Eye (tissue), 1 donor: Measurements from ENCODE around the gene NDUFA6.
"Not testable (repeated sequence)": the region's sequence is repeated elsewhere in the genome, so short reads cannot be mapped to it uniquely, and the experiment has no call there.

Experiments used
- DNase-seq: peaks from one replicate; pipeline ENCODE4 v3.0.0-alpha.2; 2015

Gene NDUFA6

GRCh38 chr22:42090596-42091454 lies at the start of gene NDUFA6:
Gene NDUFA6 (minus strand): TSS chr22:42090772. CDS start chr22:42090744, 28 bp downstream.
- peak; percentile 100 for DNase-seq

- not testable (repeated sequence) for DNase-seq
Observed at GRCh38 chr22:42140153-42140552, 49.6 kb upstream of the NDUFA6 start.

- not testable (repeated sequence) for DNase-seq
Observed at GRCh38 chr22:42139508-42139907, 48.9 kb upstream of the NDUFA6 start.

GRCh38 chr22:42138972-42139371 lies 48.4 kb upstream of the NDUFA6 start:
- no peak for DNase-seq

- no peak for DNase-seq
Observed at GRCh38 chr22:42138122-42138770, 47.7 kb upstream of the NDUFA6 start.

GRCh38 chr22:42135688-42136087 lies 45.1 kb upstream of the NDUFA6 start:
- not testable (repeated sequence) for DNase-seq

GRCh38 chr22:42134100-42135020 lies 43.8 kb upstream of the NDUFA6 start:
- DNase-seq, result no peak

- no peak for DNase-seq
Observed at GRCh38 chr22:42132457-42132856, 41.9 kb upstream of the NDUFA6 start.

GRCh38 chr22:42131562-42131961 lies 41.0 kb upstream of the NDUFA6 start:
- no peak for DNase-seq

GRCh38 chr22:42130639-42131431 lies 40.3 kb upstream of the NDUFA6 start, which contains the start of gene CYP2D6:
Gene CYP2D6 (minus strand): TSS chr22:42130810. CDS start chr22:42130791, 19 bp downstream.
- not testable (repeated sequence) for DNase-seq

- DNase-seq, result not testable (repeated sequence)
Observed at GRCh38 chr22:42130182-42130581, 39.6 kb upstream of the NDUFA6 start.

GRCh38 chr22:42128776-42129694 lies 38.5 kb upstream of the NDUFA6 start:
- not testable (repeated sequence) for DNase-seq

- DNase-seq, result not testable (repeated sequence)
Observed at GRCh38 chr22:42128007-42128406, 37.4 kb upstream of the NDUFA6 start.

- DNase-seq, result no peak
Observed at GRCh38 chr22:42127606-42128005, 37.0 kb upstream of the NDUFA6 start.

GRCh38 chr22:42123529-42123928 lies 33.0 kb upstream of the NDUFA6 start:
- not testable (repeated sequence) for DNase-seq

- not testable (repeated sequence) for DNase-seq
Observed at GRCh38 chr22:42120231-42121021, 29.9 kb upstream of the NDUFA6 start.

- no peak for DNase-seq
Observed at GRCh38 chr22:42116848-42117424, 26.4 kb upstream of the NDUFA6 start.

- not testable (repeated sequence) for DNase-seq
Observed at GRCh38 chr22:42115420-42115830, 24.9 kb upstream of the NDUFA6 start.

GRCh38 chr22:42114721-42115120 lies 24.1 kb upstream of the NDUFA6 start:
- DNase-seq, result no peak
